Transverse colon (tissue), 4 donors: ENCODE data around the gene FXN.

Source experiments
- CTCF ChIP-seq, 5 experiments: fragments of 200-600 bp in 3 of 5; fragments of 450-650 bp in 2 of 5; sonication (generic) in 3 of 5; IDR thresholded peaks; 1 replicate in 2 of 5; 2 replicates in 3 of 5; pipeline ENCODE4 v1.5.1; 2016 to 2017; ENCODE audit warnings: antibody characterized with exemption in 5 of 5, inconsistent platforms in 3 of 5, mild to moderate bottlenecking in 2 of 5, moderate library complexity in 1 of 5
- POLR2AphosphoS5 ChIP-seq, 3 donors: sonication (generic); formaldehyde crosslinking; IDR thresholded peaks; one replicate each; pipeline ENCODE4 v1.6.1; 2016; ENCODE audit warnings: antibody characterized with exemption in 3 of 3

- TF ChIP-seq CTCF (IDR thresholded peaks at IDR 0.05) (no peak), POLR2AphosphoS5 (IDR thresholded peaks at IDR 0.05) (no peak)
Observed at GRCh38 chr9:68998812-68999211, 36.7 kb upstream of the FXN start.
